ENCODE results near the gene GP1BB. TPM values are rescaled to one million over a fixed set of nuclear protein-coding genes. Genes with fewer than 3 reads are reported as not detected.

Gene GP1BB
- total RNA-seq, 1 experiment from 2014 or later = 4.3 TPM

- ATAC-seq = peak; percentile 95
- ChIA-PET POLR2A (no interaction called here), CTCF (interaction anchor here (0.5 to 5.3 kb wide), 49 partner anchors 8 to 614 kb away, joined by 3 to 70 read pairs (median 5); partner anchors contain the start of genes CDC45, CLDN5, GP1BB and SEPTIN5)
- peaks cover 24% of the 10 kb centered on the region; the same call in 1 of the 2 replicates for H3K9me3 Mint-ChIP-seq
- no peak overlapping the region for H3K4me3 Mint-ChIP-seq
- H3K27me3 Mint-ChIP-seq (ENCODE audit: low read depth) = peaks cover 4% of the 10 kb centered on the region
- TF ChIP-seq HMGXB4 (CRISPR knock-in tag; IDR thresholded peaks at IDR 0.05) (no peak), SP1 (CRISPR knock-in tag; conservative IDR thresholded peaks at IDR 0.05) (0 out of 2 replicates have a peak, but pooled peaks have one; percentile 27), CTCF (IDR thresholded peaks at IDR 0.05) (peak; percentile 95)
- peaks cover 11% of the 10 kb centered on the region for H3K4me1 Mint-ChIP-seq
- no peak overlapping the region for H3K27ac Mint-ChIP-seq
- H3K36me3 Mint-ChIP-seq = no peaks in the 10 kb centered on the region
- peak; percentile 91 for DNase-seq (ENCODE audit: low spot score)
Measured at GRCh38 chr22:19679522-19680101, 43.7 kb upstream of the GP1BB start.

DNA sequence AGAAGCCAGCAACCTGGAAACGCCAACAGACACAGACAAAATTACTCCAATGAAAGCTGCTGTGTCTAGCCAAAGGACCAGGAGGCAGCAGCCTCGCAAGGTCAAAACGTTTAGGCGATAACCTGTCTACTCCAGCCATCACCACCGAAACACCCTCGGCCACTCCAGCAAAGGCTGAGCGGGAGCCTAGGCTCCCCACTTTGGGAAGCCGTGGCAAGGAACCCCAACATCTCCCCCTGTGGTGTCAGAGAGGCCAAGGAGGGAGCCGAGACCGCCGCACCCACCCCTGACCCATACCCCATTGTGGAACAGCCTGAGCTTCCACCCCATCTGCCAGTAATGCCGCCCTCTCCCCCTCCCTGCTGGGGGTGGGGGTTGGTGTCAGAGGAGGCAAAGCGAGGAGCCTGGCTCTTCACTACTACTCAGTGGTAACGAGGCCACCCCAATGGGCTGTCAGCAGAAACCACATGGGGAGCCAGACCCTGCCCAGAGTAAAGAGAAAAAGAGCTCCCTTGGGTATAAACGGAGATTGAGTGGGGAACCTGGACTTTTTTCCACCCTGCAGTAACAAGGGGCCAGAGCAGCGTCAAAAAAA is 43.0 kb upstream of the GP1BB start:
- ChIA-PET POLR2A (no interaction called here), CTCF (interaction anchor here (0.6 to 5.3 kb wide), 47 partner anchors 7 to 613 kb away, joined by 3 to 70 read pairs (median 5); partner anchors contain the start of genes CDC45, CLDN5, GP1BB and SEPTIN5)
- Mint-ChIP-seq H3K9me3 (peaks cover 24% of the 10 kb centered on the region; the same call in 1 of the 2 replicates), H3K4me1 (peaks cover 11% of the 10 kb centered on the region), H3K36me3 (no peaks in the 10 kb centered on the region), H3K27ac (no peak overlapping the region), H3K4me3 (no peak overlapping the region), H3K27me3 (ENCODE audit: low read depth) (peaks cover 4% of the 10 kb centered on the region)
- DNase-seq (ENCODE audit: low spot score) (no peak), ATAC-seq (no peak)
- TF ChIP-seq IRF1 (CRISPR knock-in tag; IDR thresholded peaks at IDR 0.05) (no peak), MYBL2 (CRISPR knock-in tag; IDR thresholded peaks at IDR 0.05) (no peak)

DNA sequence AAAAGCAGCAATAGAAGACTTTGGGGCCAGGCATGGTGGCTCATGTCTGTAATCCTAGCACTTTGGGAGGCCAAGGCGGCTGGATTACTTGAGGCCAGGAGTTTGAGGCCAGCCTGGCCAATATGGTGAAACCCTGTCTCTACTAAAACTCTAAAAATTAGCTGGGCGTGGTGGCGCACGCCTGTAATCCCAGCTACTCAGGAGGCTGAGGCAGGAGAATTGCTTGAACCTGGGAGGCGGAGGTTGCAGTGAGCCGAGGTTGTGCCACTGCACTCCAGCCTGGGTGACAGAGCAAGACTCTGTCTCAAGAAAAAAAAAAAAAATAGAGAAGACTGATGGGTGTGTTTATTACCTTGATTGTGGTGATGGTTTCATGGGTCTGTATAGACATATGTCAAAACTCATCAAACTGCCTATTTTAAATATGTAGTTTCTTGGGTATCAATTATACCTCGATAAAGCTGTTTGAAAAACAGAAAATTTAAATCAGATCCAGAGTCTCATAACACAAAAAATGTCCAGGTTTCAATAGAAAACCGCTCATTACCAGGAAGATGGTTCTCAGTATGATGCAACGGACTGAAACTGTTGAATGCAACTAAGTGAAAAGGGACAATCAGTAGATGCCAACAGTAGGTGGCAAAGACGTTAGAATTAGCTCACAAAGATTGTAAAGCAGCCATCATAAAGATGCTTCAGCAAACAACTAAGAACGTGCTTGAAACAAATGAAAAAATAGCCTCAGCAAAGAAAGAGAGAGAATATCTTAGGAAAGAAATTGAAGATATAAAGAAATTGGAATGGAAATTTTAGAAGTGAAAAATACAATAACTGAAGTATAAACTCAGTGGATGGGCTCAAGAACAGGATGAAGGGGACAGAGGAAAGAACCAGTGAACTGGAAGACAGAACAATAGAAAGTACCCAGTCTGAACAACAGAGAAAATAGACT is 42.2 kb upstream of the GP1BB start:
- Mint-ChIP-seq H3K27me3 (ENCODE audit: low read depth) (peaks cover 4% of the 10 kb centered on the region), H3K36me3 (no peaks in the 10 kb centered on the region), H3K9me3 (peaks cover 27% of the 10 kb centered on the region), H3K27ac (no peak overlapping the region), H3K4me3 (no peak overlapping the region), H3K4me1 (peaks cover 11% of the 10 kb centered on the region)
- ChIA-PET CTCF (interaction anchor here (0.8 to 5.3 kb wide), 9 partner anchors 9 to 82 kb away, joined by 4 to 70 read pairs (median 24); partner anchors contain the start of gene GP1BB), POLR2A (no interaction called here)
- DNase-seq (ENCODE audit: low spot score) = no peak
- TF ChIP-seq, protein P1, sequence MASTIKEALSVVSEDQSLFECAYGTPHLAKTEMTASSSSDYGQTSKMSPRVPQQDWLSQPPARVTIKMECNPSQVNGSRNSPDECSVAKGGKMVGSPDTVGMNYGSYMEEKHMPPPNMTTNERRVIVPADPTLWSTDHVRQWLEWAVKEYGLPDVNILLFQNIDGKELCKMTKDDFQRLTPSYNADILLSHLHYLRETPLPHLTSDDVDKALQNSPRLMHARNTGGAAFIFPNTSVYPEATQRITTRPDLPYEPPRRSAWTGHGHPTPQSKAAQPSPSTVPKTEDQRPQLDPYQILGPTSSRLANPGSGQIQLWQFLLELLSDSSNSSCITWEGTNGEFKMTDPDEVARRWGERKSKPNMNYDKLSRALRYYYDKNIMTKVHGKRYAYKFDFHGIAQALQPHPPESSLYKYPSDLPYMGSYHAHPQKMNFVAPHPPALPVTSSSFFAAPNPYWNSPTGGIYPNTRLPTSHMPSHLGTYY (CRISPR knock-in tag; IDR thresholded peaks at IDR 0.05) = no peak
- TF ChIP-seq GABPB1 (CRISPR knock-in tag; IDR thresholded peaks at IDR 0.05) = peak; percentile 74; the same call in 1 of the 2 replicates
- no peak for ATAC-seq

DNA sequence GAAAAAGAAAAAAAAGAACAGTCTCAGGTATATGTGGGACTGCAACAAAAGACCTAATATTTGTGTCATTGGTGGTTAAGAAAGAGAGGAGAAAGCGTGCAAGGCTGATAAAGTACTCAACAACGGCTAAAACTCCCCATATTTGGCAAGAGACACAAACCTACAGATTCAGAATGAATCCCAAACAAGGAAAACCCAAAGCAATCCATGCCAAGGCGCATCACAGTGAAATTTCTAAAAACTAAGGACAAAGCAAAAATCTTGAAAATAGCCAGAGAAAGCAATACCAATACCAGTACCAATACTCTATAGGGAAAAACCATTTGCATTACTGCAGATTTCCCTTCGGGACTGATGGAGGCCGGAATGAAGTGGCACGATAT is 41.5 kb upstream of the GP1BB start:
- ChIA-PET POLR2A (no interaction called here), CTCF (interaction anchor here (5.3 kb wide), 1 partner anchor 14 kb away, joined by 51 read pairs; no protein-coding TSS in a partner anchor)
- H3K27ac Mint-ChIP-seq = no peak overlapping the region
- ATAC-seq (no peak), DNase-seq (ENCODE audit: low spot score) (no peak)
- TF ChIP-seq ZNF317 (CRISPR knock-in tag; IDR thresholded peaks at IDR 0.05; ENCODE audit: borderline replicate concordance, low read depth) = no peak
- TF ChIP-seq ZNF138 (CRISPR knock-in tag; conservative IDR thresholded peaks at IDR 0.05) = no peak
- no peak for TF ChIP-seq ATF6 (CRISPR knock-in tag; IDR thresholded peaks at IDR 0.05)
- H3K9me3 Mint-ChIP-seq = peaks cover 30% of the 10 kb centered on the region
- peaks cover 4% of the 10 kb centered on the region for H3K27me3 Mint-ChIP-seq (ENCODE audit: low read depth)
- peaks cover 11% of the 10 kb centered on the region for H3K4me1 Mint-ChIP-seq
- H3K36me3 Mint-ChIP-seq = no peaks in the 10 kb centered on the region
- no peak overlapping the region for H3K4me3 Mint-ChIP-seq

Measured in WTC11 (cell line).